GM18519 (cell line): ENCODE results near the gene SNX32.
"Not testable (repeated sequence)": the region's sequence is repeated elsewhere in the genome, so short reads cannot be mapped to it uniquely, and the experiment has no call there.

Experiments
- ATAC-seq: cut with Tn5 transposase; IDR thresholded peaks from one replicate; pipeline ENCODE4 v1.9.1; 2021; ENCODE audit warnings: mild to moderate bottlenecking, moderate library complexity; ENCODE audit not compliant: unreplicated experiment, low FRiP score

The SNX32 gene

DNA sequence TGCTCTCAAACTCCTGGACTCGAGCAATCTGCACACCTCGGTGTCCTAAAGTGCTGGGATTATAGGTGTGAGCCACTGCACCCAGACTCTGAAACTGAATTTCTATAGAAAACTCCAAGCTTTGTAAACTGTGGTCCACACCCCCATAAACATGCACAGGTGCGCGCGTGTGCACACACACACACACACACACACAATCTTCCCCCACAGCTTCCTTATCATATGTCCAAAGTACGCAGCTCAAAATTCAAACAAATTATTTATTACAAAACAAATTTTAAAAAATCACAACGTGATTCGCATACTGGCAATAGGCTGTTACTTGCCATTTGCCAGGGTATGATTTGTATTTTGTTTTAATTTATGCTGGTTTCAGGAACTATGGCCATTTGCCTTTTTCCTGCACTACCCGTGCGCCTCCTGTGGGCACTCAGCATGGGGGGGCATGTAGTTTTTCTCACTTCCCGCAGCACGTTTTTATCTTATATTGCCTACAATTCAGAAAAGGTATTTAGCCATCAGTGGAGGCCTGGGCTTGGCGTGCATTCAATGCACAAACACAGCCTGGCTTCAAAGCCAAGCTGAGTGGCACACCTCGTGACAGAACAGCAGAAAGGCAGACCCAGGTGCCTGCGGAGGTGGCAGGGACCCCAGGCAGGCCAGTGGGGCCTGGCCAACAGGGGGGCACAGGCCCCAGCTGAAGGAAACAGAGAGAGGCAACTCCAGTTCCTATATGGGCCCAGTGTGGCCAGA is 10.8 kb upstream of the SNX32 start:
- no peak for ATAC-seq

DNA sequence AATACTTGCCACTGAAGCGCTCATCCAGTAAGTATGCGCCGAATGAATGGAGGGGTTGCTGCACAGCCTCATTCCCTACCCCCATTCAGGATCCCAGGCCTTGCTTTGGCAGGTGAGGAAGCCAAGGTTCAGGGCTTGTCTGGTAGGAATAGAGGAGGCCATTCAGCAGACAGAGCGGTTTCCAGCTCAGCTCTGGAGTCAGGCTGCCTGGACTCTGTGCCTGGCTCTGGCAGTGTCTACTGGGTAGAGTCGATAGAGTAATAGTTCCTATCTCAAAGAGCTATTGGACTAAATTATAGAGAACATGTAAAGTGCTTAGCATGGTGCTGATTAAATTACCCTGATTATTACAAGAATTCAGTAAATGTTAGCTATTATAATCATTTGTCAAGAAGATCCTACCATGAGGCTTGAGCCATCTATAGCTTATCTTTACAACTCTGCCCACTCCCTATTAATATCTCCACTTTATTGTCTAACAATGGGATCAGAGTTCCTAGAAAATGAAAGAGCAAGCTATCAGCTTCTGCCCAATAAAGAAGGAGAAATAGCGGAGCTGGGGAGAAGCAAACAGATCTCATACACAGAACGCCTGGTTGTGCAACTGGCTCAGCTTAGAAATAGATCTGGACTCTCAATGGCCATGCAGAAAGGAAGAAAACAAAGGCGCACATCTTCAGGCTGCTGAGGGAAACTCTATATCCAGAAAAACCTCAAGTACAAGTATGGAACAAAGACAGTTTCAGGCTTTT is 6.6 kb upstream of the SNX32 start:
- no peak for ATAC-seq

DNA sequence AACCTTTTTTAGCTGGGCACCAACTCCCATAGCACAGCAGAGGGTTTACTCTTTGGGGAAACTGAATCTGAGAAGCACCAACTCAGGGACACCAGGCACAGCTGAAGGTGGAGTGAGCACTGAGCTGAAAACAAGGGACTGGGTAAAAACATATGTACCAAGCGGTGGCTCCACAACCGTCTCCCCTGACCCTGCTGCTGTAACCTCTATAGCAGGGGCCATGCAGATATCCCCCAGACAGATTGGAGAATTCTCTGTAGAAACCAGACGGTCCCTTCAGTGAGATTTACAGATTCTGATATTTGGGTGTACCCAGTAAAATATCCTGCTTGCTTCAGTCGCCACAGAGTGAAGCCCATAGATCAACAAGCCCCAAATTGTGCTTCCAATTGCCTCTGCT is 4.3 kb upstream of the SNX32 start:
- ATAC-seq: no peak

DNA sequence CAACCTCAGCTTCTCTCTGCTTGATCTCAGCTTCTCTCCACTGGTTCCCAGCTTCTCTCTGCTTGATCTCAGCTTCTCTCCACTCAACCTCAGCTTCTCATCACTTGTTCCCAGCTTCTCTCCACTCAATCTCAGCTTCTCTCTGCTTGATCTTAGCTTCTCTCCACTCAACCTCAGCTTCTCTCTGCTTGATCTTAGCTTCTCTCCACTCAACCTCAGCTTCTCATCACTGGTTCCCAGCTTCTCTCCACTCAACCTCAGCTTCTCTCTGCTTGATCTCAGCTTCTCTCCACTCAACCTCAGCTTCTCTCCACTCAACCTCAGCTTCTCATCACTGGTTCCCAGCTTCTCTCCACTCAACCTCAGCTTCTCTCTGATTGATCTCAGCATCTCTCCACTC is 1.5 kb upstream of the SNX32 start:
- not testable (repeated sequence) for ATAC-seq

GRCh38 chr11:65834202-65834601 is 439 bp downstream of the SNX32 start:
- no peak for ATAC-seq

GRCh38 chr11:65842144-65842543 is 8.4 kb downstream of the SNX32 start:
- no peak for ATAC-seq

GRCh38 chr11:65843811-65844210 is 10.0 kb downstream of the SNX32 start:
- no peak for ATAC-seq

DNA sequence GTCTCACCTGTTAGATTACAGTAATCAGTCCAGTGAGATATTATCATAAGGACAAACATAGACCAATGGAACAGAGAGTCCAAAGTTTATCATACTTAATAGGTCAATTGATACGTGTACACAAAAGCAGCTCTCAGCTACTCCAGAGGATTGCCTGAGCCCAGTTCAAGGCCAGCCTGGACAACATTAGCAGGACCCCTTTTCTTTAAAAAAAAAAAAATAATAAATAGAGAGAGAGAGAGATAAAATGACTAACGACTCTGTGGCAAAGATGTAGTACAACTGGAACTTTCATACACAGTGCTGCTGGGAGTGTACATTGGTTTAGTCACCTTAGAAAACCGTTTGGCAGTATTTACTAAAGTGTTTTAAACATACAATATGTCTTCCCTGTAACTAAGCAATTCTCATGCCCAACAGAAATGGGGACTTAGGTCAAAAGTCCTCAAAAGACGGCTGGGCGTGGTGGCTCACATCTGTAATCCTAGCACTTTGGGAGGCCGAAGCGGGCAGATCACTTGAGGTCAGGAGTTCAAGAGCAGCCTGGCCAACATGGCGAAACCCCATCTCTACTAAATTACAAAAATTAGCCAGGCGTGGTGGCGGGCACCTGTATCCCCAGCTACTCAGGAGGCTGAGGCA is 10.6 kb downstream of the SNX32 start:
- ATAC-seq: no peak

DNA sequence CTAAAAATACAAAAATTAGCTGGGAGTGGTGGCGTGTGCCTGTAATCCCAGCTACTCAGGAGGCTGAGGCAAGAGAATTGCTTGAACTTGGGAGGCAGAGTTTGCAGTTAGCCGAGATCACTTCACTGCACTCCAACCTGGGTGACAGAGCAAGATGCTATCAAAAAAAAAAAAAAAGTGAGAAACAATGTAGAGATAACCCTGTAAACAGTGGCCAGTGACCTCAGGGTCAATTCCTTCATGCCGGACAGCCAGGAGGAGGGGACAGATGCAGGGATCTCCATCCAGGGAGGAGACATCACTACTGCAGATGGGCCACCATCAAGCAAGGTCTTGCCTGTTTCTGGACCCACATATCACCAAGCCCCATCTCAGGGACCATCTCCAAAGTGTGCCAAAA is 14.0 kb downstream of the SNX32 start:
- no peak for ATAC-seq

- ATAC-seq: not testable (repeated sequence)
Observed at GRCh38 chr11:65848693-65849092, 14.9 kb downstream of the SNX32 start.

- no peak for ATAC-seq
Observed at GRCh38 chr11:65849366-65849765, 15.6 kb downstream of the SNX32 start.

DNA sequence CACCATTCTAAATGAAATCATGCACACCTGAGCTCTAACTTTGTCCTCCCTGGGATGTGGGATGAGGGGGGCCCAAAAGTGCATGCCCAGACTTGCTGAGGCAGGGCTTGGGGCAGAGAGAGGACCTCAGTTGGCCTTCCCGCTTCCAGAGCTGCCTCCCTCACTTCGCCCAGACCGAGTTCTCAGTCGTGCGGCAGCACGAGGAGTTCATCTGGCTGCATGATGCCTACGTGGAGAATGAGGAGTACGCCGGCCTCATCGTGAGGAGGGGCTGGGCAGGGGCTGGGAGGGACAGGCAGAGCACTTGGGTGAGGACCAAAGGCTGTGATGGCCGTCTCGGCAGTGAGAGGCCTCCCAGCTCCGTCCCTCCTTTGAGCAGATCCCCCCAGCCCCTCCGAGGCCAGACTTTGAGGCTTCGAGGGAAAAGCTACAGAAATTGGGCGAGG is 16.0 kb downstream of the SNX32 start:
- ATAC-seq: no peak

GRCh38 chr11:65850217-65851082 is 16.7 kb downstream of the SNX32 start:
- ATAC-seq: no peak

GRCh38 chr11:65851083-65851579 is 17.4 kb downstream of the SNX32 start:
- ATAC-seq: no peak

- no peak for ATAC-seq
Observed at GRCh38 chr11:65851811-65852507, 18.2 kb downstream of the SNX32 start.

DNA sequence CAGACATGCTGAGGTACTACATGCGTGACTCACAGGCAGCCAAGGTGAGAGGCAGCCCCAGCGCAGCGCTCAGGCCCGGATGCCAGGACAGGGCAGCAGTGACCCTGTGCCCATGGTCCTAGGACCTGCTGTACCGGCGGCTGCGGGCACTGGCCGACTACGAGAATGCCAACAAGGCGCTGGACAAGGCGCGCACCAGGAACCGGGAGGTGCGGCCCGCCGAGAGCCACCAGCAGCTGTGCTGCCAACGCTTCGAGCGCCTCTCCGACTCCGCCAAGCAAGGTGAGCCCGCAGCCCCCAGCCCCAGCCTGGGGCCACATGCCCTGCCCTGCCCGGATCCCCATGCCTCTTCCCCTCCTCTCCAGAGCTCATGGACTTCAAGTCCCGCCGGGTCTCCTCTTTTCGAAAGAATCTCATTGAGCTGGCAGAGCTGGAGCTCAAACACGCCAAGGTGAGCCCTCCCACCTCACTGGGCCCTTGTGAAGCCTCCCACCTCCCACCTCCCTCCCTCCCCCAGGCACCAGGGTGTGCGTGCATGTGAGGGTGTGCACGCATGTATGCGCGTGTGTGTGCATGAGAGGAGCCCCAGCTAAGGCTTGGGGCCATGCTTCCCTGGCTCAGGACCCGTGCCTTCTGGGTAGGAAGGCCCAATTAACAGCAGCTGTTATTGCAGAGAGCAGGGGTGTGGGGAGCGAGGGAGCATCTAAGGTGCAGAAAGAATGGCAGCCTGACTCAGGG is 18.9 kb downstream of the SNX32 start:
- no peak for ATAC-seq

GRCh38 chr11:65853246-65853979 is 19.6 kb downstream of the SNX32 start:
- ATAC-seq: no peak

GRCh38 chr11:65854161-65854592 is 20.4 kb downstream of the SNX32 start:
- ATAC-seq: no peak
